ENCODE measurements around the gene ADAM17.

DNA sequence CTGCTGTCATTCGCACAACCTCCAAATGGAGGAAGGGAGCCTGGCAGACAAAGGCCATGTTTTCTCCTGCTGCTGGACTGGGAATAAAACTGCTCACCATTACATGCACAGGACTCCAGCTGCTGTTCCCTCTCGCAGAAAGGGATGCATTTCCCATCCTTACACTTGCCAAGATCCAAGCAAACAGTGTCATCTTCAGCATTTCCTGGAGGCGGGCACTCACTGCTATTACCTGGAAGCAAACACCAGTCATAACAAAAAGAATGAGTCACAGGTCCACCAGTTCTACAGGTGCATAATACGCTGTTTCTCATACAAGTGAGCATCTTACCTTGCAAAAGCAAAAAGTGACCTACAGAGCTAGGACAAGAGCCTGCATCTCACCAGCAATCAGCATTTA lies 58.6 kb downstream of the ADAM17 start:
- no peak for TF ChIP-seq NFIC (IDR thresholded peaks at IDR 0.05; ENCODE audit: borderline replicate concordance)
- TF ChIP-seq, protein P1, sequence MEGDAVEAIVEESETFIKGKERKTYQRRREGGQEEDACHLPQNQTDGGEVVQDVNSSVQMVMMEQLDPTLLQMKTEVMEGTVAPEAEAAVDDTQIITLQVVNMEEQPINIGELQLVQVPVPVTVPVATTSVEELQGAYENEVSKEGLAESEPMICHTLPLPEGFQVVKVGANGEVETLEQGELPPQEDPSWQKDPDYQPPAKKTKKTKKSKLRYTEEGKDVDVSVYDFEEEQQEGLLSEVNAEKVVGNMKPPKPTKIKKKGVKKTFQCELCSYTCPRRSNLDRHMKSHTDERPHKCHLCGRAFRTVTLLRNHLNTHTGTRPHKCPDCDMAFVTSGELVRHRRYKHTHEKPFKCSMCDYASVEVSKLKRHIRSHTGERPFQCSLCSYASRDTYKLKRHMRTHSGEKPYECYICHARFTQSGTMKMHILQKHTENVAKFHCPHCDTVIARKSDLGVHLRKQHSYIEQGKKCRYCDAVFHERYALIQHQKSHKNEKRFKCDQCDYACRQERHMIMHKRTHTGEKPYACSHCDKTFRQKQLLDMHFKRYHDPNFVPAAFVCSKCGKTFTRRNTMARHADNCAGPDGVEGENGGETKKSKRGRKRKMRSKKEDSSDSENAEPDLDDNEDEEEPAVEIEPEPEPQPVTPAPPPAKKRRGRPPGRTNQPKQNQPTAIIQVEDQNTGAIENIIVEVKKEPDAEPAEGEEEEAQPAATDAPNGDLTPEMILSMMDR (IDR thresholded peaks at IDR 0.05) = no peak
- TF ChIP-seq EZH2phosphoT487 (IDR thresholded peaks at IDR 0.05; ENCODE audit: borderline replicate concordance, low read depth) = no peak
- TF ChIP-seq, protein P2, sequence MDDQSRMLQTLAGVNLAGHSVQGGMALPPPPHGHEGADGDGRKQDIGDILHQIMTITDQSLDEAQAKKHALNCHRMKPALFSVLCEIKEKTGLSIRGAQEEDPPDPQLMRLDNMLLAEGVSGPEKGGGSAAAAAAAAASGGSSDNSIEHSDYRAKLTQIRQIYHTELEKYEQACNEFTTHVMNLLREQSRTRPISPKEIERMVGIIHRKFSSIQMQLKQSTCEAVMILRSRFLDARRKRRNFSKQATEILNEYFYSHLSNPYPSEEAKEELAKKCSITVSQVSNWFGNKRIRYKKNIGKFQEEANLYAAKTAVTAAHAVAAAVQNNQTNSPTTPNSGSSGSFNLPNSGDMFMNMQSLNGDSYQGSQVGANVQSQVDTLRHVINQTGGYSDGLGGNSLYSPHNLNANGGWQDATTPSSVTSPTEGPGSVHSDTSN (IDR thresholded peaks at IDR 0.05) = no peak
- no peak for TF ChIP-seq RAD21 (IDR thresholded peaks at IDR 0.05; ENCODE audit: low read length)
- TF ChIP-seq, protein P3, sequence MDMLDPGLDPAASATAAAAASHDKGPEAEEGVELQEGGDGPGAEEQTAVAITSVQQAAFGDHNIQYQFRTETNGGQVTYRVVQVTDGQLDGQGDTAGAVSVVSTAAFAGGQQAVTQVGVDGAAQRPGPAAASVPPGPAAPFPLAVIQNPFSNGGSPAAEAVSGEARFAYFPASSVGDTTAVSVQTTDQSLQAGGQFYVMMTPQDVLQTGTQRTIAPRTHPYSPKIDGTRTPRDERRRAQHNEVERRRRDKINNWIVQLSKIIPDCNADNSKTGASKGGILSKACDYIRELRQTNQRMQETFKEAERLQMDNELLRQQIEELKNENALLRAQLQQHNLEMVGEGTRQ (IDR thresholded peaks at IDR 0.05; ENCODE audit: borderline replicate concordance, low read depth, low read length) = no peak
- no peak for TF ChIP-seq YY1 (IDR thresholded peaks at IDR 0.05; ENCODE audit: low read depth)
- no peak for TF ChIP-seq FOXM1 (IDR thresholded peaks at IDR 0.05; ENCODE audit: low read depth)
